Urinary bladder (tissue), 4 donors: ENCODE measurements around the gene C17orf114. TPM values are rescaled to one million over a fixed set of nuclear protein-coding genes. Genes with fewer than 3 reads are reported as not detected.

Experiments used
- DNase-seq: peaks from one replicate; pipeline ENCODE4 v3.0.0-alpha.2; 2015; ENCODE audit errors: extremely low spot score
- H3K27ac ChIP-seq: one replicate; pipeline ENCODE4 v1.5.1; 2013; ENCODE audit warnings: low read depth, mild to moderate bottlenecking, moderate library complexity
- H3K36me3 ChIP-seq: one replicate; pipeline ENCODE4 v1.6.1; 2013; ENCODE audit warnings: mild to moderate bottlenecking, moderate library complexity; ENCODE audit not compliant: insufficient read depth
- H3K4me1 ChIP-seq: one replicate; pipeline ENCODE4 v1.6.1; 2013; ENCODE audit warnings: mild to moderate bottlenecking, moderate library complexity; ENCODE audit not compliant: insufficient read depth
- H3K4me3 ChIP-seq: one replicate; pipeline ENCODE4 v1.5.1; 2013; ENCODE audit warnings: low read depth, low read length
- WGBS: extraction: QIAGEN DNeasy Blood & Tissue Kit; methylation state at CpG from one replicate; pipeline ENCODE4 v1.1.7; 2013; 5-methylcytosine and 5-hydroxymethylcytosine counted together
- polyA plus RNA-seq: library from polyadenylated mRNA; stranded (reverse); fragments of 200-250 nt; gene quantifications from one replicate; pipeline ENCODE4 v1.2.3, GENCODE V29; 2013
- total RNA-seq: library from RNA; depleted of rRNA; stranded (reverse); fragments of >200 nt; gene quantifications from one replicate; pipeline ENCODE4 v1.2.3, GENCODE V29; 2014
- donor health status: healthy with polysubstance abuse.
- donor health status: healthy.

C17orf114 gene

GRCh38 chr17:4764595-4764994, 37.5 kb downstream of the C17orf114 start:
- Histone ChIP-seq H3K27ac (no peak overlapping the region), H3K4me1 (no peaks in the 10 kb centered on the region), H3K36me3 (no peaks in the 10 kb centered on the region), H3K4me3 (no peak overlapping the region)
- DNase-seq: no peak
- 69% methylated on average over 3 of the region's 3 CpGs for WGBS

- Histone ChIP-seq H3K27ac (no peak overlapping the region), H3K4me1 (no peaks in the 10 kb centered on the region), H3K4me3 (no peak overlapping the region), H3K36me3 (no peaks in the 10 kb centered on the region)
- no peak for DNase-seq
- WGBS: 80% methylated on average over 10 of the region's 10 CpGs
Observed at GRCh38 chr17:4759776-4760236, 42.3 kb downstream of the C17orf114 start.

GRCh38 chr17:4753392-4753791, 48.7 kb downstream of the C17orf114 start:
- Histone ChIP-seq H3K4me3 (no peak overlapping the region), H3K27ac (no peak overlapping the region), H3K36me3 (no peaks in the 10 kb centered on the region), H3K4me1 (no peaks in the 10 kb centered on the region)
- no peak for DNase-seq
- 85% methylated on average over 1 of the region's 1 CpG for WGBS

GRCh38 chr17:4751932-4752331, 50.2 kb downstream of the C17orf114 start:
- no peak overlapping the region for H3K4me3 ChIP-seq
- no peaks in the 10 kb centered on the region for H3K4me1 ChIP-seq
- 70% methylated on average over 5 of the region's 5 CpGs for WGBS
- no peaks in the 10 kb centered on the region for H3K36me3 ChIP-seq
- no peak overlapping the region for H3K27ac ChIP-seq
- DNase-seq: no peak

Other genes starting within 250 kb of the C17orf114 start
- 20.7 TPM for gene MYBBP1A, start 246.9 kb downstream of the C17orf114 start, total RNA-seq
- 29.8 TPM for gene MYBBP1A, start 246.9 kb downstream of the C17orf114 start, polyA plus RNA-seq
- gene GGT6, start 241.8 kb downstream of the C17orf114 start, total RNA-seq: 13.0 TPM
- 11.5 TPM for gene GGT6, start 241.8 kb downstream of the C17orf114 start, polyA plus RNA-seq
- 8.0 TPM for gene SMTNL2, start 217.8 kb downstream of the C17orf114 start, total RNA-seq
- gene SMTNL2, start 217.8 kb downstream of the C17orf114 start, polyA plus RNA-seq: 5.0 TPM
- gene ALOX15, start 160.7 kb downstream of the C17orf114 start, total RNA-seq: 2.6 TPM
- gene ALOX15, start 160.7 kb downstream of the C17orf114 start, polyA plus RNA-seq: 0.06 TPM
- gene PELP1, start 98.2 kb downstream of the C17orf114 start, total RNA-seq: 36.4 TPM
- 29.5 TPM for gene PELP1, start 98.2 kb downstream of the C17orf114 start, polyA plus RNA-seq
- 8.5 TPM for gene ARRB2, start 91.7 kb downstream of the C17orf114 start, total RNA-seq
- gene ARRB2, start 91.7 kb downstream of the C17orf114 start, polyA plus RNA-seq: 26.3 TPM
- 13.1 TPM for gene MED11, start 70.9 kb downstream of the C17orf114 start, total RNA-seq
- 31.7 TPM for gene MED11, start 70.9 kb downstream of the C17orf114 start, polyA plus RNA-seq
- 0.42 TPM for gene ZMYND15, start 62.5 kb downstream of the C17orf114 start, total RNA-seq
- gene ZMYND15, start 62.5 kb downstream of the C17orf114 start, polyA plus RNA-seq: 0.60 TPM
- gene CXCL16, start 62.4 kb downstream of the C17orf114 start, total RNA-seq: 3.2 TPM
- gene CXCL16, start 62.4 kb downstream of the C17orf114 start, polyA plus RNA-seq: 14.3 TPM
- not detected for gene TM4SF5, start 30.4 kb downstream of the C17orf114 start, total RNA-seq
- 0.18 TPM for gene TM4SF5, start 30.4 kb downstream of the C17orf114 start, polyA plus RNA-seq
- 0.95 TPM for gene VMO1, start 16.0 kb downstream of the C17orf114 start, total RNA-seq
- gene VMO1, start 16.0 kb downstream of the C17orf114 start, polyA plus RNA-seq: 2.4 TPM
- gene GLTPD2, start 13.4 kb downstream of the C17orf114 start, total RNA-seq: not detected
- 0.10 TPM for gene GLTPD2, start 13.4 kb downstream of the C17orf114 start, polyA plus RNA-seq
- gene PSMB6, start 6.2 kb downstream of the C17orf114 start, total RNA-seq: 60.5 TPM
- gene PSMB6, start 6.2 kb downstream of the C17orf114 start, polyA plus RNA-seq: 214 TPM
- 23.6 TPM for gene PLD2, start 4.8 kb upstream of the C17orf114 start, total RNA-seq
- 21.7 TPM for gene PLD2, start 4.8 kb upstream of the C17orf114 start, polyA plus RNA-seq
- 29.9 TPM for gene MINK1, start 31.0 kb upstream of the C17orf114 start, total RNA-seq
- 45.2 TPM for gene MINK1, start 31.0 kb upstream of the C17orf114 start, polyA plus RNA-seq
- 7.7 TPM for gene C17orf107, start 97.2 kb upstream of the C17orf114 start, total RNA-seq
- gene C17orf107, start 97.2 kb upstream of the C17orf114 start, polyA plus RNA-seq: 1.7 TPM
- 0.79 TPM for gene CHRNE, start 100.8 kb upstream of the C17orf114 start, total RNA-seq
- 0.79 TPM for gene CHRNE, start 100.8 kb upstream of the C17orf114 start, polyA plus RNA-seq
- gene GP1BA, start 129.9 kb upstream of the C17orf114 start, total RNA-seq: not detected
- 0.04 TPM for gene GP1BA, start 129.9 kb upstream of the C17orf114 start, polyA plus RNA-seq
- gene SLC25A11, start 137.7 kb upstream of the C17orf114 start, total RNA-seq: 27.7 TPM
- 73.5 TPM for gene SLC25A11, start 137.7 kb upstream of the C17orf114 start, polyA plus RNA-seq
- gene RNF167, start 137.9 kb upstream of the C17orf114 start, total RNA-seq: 15.3 TPM
- gene RNF167, start 137.9 kb upstream of the C17orf114 start, polyA plus RNA-seq: 119 TPM
- 205 TPM for gene PFN1, start 146.2 kb upstream of the C17orf114 start, total RNA-seq
- gene PFN1, start 146.2 kb upstream of the C17orf114 start, polyA plus RNA-seq: 1,651 TPM
- gene ENO3, start 148.8 kb upstream of the C17orf114 start, total RNA-seq: 31.5 TPM
- 6.3 TPM for gene ENO3, start 148.8 kb upstream of the C17orf114 start, polyA plus RNA-seq
- 35.2 TPM for gene SPAG7, start 165.5 kb upstream of the C17orf114 start, total RNA-seq
- 83.2 TPM for gene SPAG7, start 165.5 kb upstream of the C17orf114 start, polyA plus RNA-seq
- 5.7 TPM for gene CAMTA2, start 185.3 kb upstream of the C17orf114 start, total RNA-seq
- 46.1 TPM for gene CAMTA2, start 185.3 kb upstream of the C17orf114 start, polyA plus RNA-seq
- 0.42 TPM for gene INCA1, start 195.2 kb upstream of the C17orf114 start, total RNA-seq
- gene INCA1, start 195.2 kb upstream of the C17orf114 start, polyA plus RNA-seq: 1.3 TPM
- 26.9 TPM for gene KIF1C, start 195.6 kb upstream of the C17orf114 start, total RNA-seq
- 89.4 TPM for gene KIF1C, start 195.6 kb upstream of the C17orf114 start, polyA plus RNA-seq
- gene SLC52A1, start 233.1 kb upstream of the C17orf114 start, total RNA-seq: 0.58 TPM
- 0.35 TPM for gene SLC52A1, start 233.1 kb upstream of the C17orf114 start, polyA plus RNA-seq